GM19455 (cell line): ENCODE measurements around the gene TBC1D9B.

Source experiments
- ATAC-seq: cut with Tn5 transposase; IDR thresholded peaks from one replicate; pipeline ENCODE4 v1.9.1; 2021; ENCODE audit not compliant: unreplicated experiment

The TBC1D9B gene

GRCh38 chr5:179870952-179871351 is 36.7 kb downstream of the TBC1D9B start:
- ATAC-seq: no peak

GRCh38 chr5:179870403-179870903 is 37.2 kb downstream of the TBC1D9B start:
- no peak for ATAC-seq

- ATAC-seq: no peak
Observed at GRCh38 chr5:179869641-179870402, 37.9 kb downstream of the TBC1D9B start.

- no peak for ATAC-seq
Observed at GRCh38 chr5:179869101-179869500, 38.6 kb downstream of the TBC1D9B start.

GRCh38 chr5:179868541-179868940 is 39.2 kb downstream of the TBC1D9B start:
- no peak for ATAC-seq

GRCh38 chr5:179867476-179867875 is 40.2 kb downstream of the TBC1D9B start:
- no peak for ATAC-seq

GRCh38 chr5:179867079-179867465 is 40.6 kb downstream of the TBC1D9B start:
- no peak for ATAC-seq

- ATAC-seq: no peak
Observed at GRCh38 chr5:179866241-179867078, 41.2 kb downstream of the TBC1D9B start.

GRCh38 chr5:179865491-179866240 is 42.0 kb downstream of the TBC1D9B start:
- no peak for ATAC-seq

- ATAC-seq: no peak
Observed at GRCh38 chr5:179864686-179865085, 43.0 kb downstream of the TBC1D9B start.

GRCh38 chr5:179863449-179864085 is 44.1 kb downstream of the TBC1D9B start:
- no peak for ATAC-seq

GRCh38 chr5:179862891-179863290 is 44.8 kb downstream of the TBC1D9B start:
- ATAC-seq: no peak

- no peak for ATAC-seq
Observed at GRCh38 chr5:179862296-179862695, 45.4 kb downstream of the TBC1D9B start.

- ATAC-seq: no peak
Observed at GRCh38 chr5:179860301-179860700, 47.4 kb downstream of the TBC1D9B start.

- peak; percentile 98 for ATAC-seq
Observed at GRCh38 chr5:179858586-179859427, 48.9 kb downstream of the TBC1D9B start, which contains the start of gene MRNIP. Gene MRNIP, minus strand, starts transcription at chr5:179858817. Its CDS starts 21 bp downstream, at chr5:179858796.

GRCh38 chr5:179858241-179858585 is 49.5 kb downstream of the TBC1D9B start:
- peak; percentile 48 for ATAC-seq

- no peak for ATAC-seq
Observed at GRCh38 chr5:179854356-179854755, 53.3 kb downstream of the TBC1D9B start.

- peak; percentile 48 for ATAC-seq
Observed at GRCh38 chr5:179852993-179853547, 54.6 kb downstream of the TBC1D9B start.

- no peak for ATAC-seq
Observed at GRCh38 chr5:179841621-179842020, 66.1 kb downstream of the TBC1D9B start.

- ATAC-seq: no peak
Observed at GRCh38 chr5:179840766-179841165, 66.9 kb downstream of the TBC1D9B start.
